AG09309 (cell line): ENCODE measurements around the gene CAMK2B.

Experiments
- DNase-seq: peaks from one replicate; pipeline ENCODE4 v3.0.0-alpha.2; 2010; ENCODE audit warnings: low read depth
- H3K4me3 ChIP-seq: 2 replicates; pipeline ENCODE4 v1.5.1; 2011; ENCODE audit warnings: mild to moderate bottlenecking, low read depth, low read length, moderate library complexity; ENCODE audit not compliant: control insufficient read depth
- CTCF ChIP-seq: IDR thresholded peaks from 2 replicates; pipeline ENCODE4 v1.5.1; 2011; ENCODE audit warnings: mild to moderate bottlenecking, low read depth, low read length, inconsistent platforms; ENCODE audit not compliant: insufficient read depth, control insufficient read depth; ENCODE audit errors: missing control alignments

The CAMK2B gene

GRCh38 chr7:44313016-44313415 is 12.4 kb downstream of the CAMK2B start:
- no peak for DNase-seq
- H3K4me3 ChIP-seq: no peak overlapping the region
- TF ChIP-seq CTCF: no peak

GRCh38 chr7:44311561-44312495 is 13.6 kb downstream of the CAMK2B start:
- no peak overlapping the region for H3K4me3 ChIP-seq
- DNase-seq: no peak
- TF ChIP-seq CTCF: no peak

- no peak for DNase-seq
- no peak overlapping the region for H3K4me3 ChIP-seq
- no peak for TF ChIP-seq CTCF
These were observed 15.1 kb downstream of the CAMK2B start for GRCh38 chr7:44310221-44310848.

- H3K4me3 ChIP-seq: no peak overlapping the region
- no peak for DNase-seq
- no peak for TF ChIP-seq CTCF
These were observed 15.9 kb downstream of the CAMK2B start for GRCh38 chr7:44309271-44310091.

- TF ChIP-seq CTCF: no peak
- no peak for DNase-seq
- H3K4me3 ChIP-seq: no peak overlapping the region
These were observed 16.7 kb downstream of the CAMK2B start for GRCh38 chr7:44308596-44309270.
